Measurements from ENCODE around the gene PCGF3. TPM values are rescaled to one million over a fixed set of nuclear protein-coding genes. Genes with fewer than 3 reads are reported as not detected.

PCGF3 gene
- total and polyA plus RNA-seq, 2 experiments from 2014 or later = 21.0 to 26.0 TPM

GRCh38 chr4:664713-665231 lies 40.9 kb upstream of the PCGF3 start:
- Histone ChIP-seq H3K4me3 (no peak overlapping the region), H3F3A (ENCODE audit: insufficient read depth) (no peaks in the 10 kb centered on the region), H3K9me2 (ENCODE audit: insufficient read depth) (no peaks in the 10 kb centered on the region), H3K4me2 (ENCODE audit: unreplicated experiment) (no peak overlapping the region), H3K9ac (no peak overlapping the region), H3K36me3 (ENCODE audit: low read depth) (no peaks in the 10 kb centered on the region), H3K9me3 (ENCODE audit: low read depth) (no peaks in the 10 kb centered on the region), H3K27me3 (replicated peaks; ENCODE audit: insufficient read depth) (no peaks in the 10 kb centered on the region), H4K20me1 (ENCODE audit: insufficient read depth) (no peaks in the 10 kb centered on the region), H3K27ac (no peak overlapping the region), H2AFZ (no peak overlapping the region), H3K4me1 (ENCODE audit: insufficient read depth) (no peaks in the 10 kb centered on the region), H3K79me2 (ENCODE audit: insufficient read depth) (no peaks in the 10 kb centered on the region)
- DNase-seq = no peak
- in situ Hi-C loops (cut with MboI) = no loop called here
- 93 to 94% methylated on average over 17 to 23 of the region's 24 CpGs for WGBS, 2 experiments (ENCODE audit: low coverage in 1 of 2, low lambda C conversion rate in 2 of 2, missing lambda C conversion rate in 2 of 2)
- TF ChIP-seq EZH2 (IDR thresholded peaks at IDR 0.05; ENCODE audit: insufficient read depth, poor library complexity, severe bottlenecking) (no peak), EZH2phosphoT487 (IDR thresholded peaks at IDR 0.05; ENCODE audit: insufficient read depth, low read depth) (no peak)

- Histone ChIP-seq H3K4me1 (ENCODE audit: insufficient read depth) (no peaks in the 10 kb centered on the region), H3F3A (ENCODE audit: insufficient read depth) (no peaks in the 10 kb centered on the region), H3K9me3 (ENCODE audit: low read depth) (no peaks in the 10 kb centered on the region), H3K4me2 (ENCODE audit: unreplicated experiment) (no peak overlapping the region), H3K79me2 (ENCODE audit: insufficient read depth) (no peaks in the 10 kb centered on the region), H3K9me2 (ENCODE audit: insufficient read depth) (no peaks in the 10 kb centered on the region), H3K36me3 (ENCODE audit: low read depth) (no peaks in the 10 kb centered on the region), H3K9ac (no peak overlapping the region), H4K20me1 (ENCODE audit: insufficient read depth) (no peaks in the 10 kb centered on the region), H3K27ac (no peak overlapping the region), H2AFZ (no peak overlapping the region), H3K4me3 (no peak overlapping the region), H3K27me3 (replicated peaks; ENCODE audit: insufficient read depth) (no peaks in the 10 kb centered on the region)
- in situ Hi-C loops (cut with MboI) = no loop called here
- no peak for DNase-seq
- WGBS, 2 experiments (ENCODE audit: low coverage in 1 of 2, low lambda C conversion rate in 2 of 2, missing lambda C conversion rate in 2 of 2) = 76 to 84% methylated on average over 10 to 12 of the region's 12 CpGs
- TF ChIP-seq EZH2phosphoT487 (IDR thresholded peaks at IDR 0.05; ENCODE audit: insufficient read depth, low read depth) (no peak), EZH2 (IDR thresholded peaks at IDR 0.05; ENCODE audit: insufficient read depth, poor library complexity, severe bottlenecking) (no peak)
Observed at GRCh38 chr4:665381-665750, 40.3 kb upstream of the PCGF3 start.

- no peak overlapping the region for H2AFZ ChIP-seq
- in situ Hi-C loops (cut with MboI) = no loop called here
Observed at GRCh38 chr4:665751-666435, 39.7 kb upstream of the PCGF3 start.

GRCh38 chr4:666436-666810 lies 39.2 kb upstream of the PCGF3 start:
- Histone ChIP-seq H4K20me1 (ENCODE audit: insufficient read depth) (no peaks in the 10 kb centered on the region), H3F3A (ENCODE audit: insufficient read depth) (no peaks in the 10 kb centered on the region), H3K9me3 (ENCODE audit: low read depth) (no peaks in the 10 kb centered on the region), H3K4me1 (ENCODE audit: insufficient read depth) (no peaks in the 10 kb centered on the region), H3K9me2 (ENCODE audit: insufficient read depth) (no peaks in the 10 kb centered on the region), H3K79me2 (ENCODE audit: insufficient read depth) (no peaks in the 10 kb centered on the region), H3K27me3 (replicated peaks; ENCODE audit: insufficient read depth) (no peaks in the 10 kb centered on the region), H3K27ac (no peak overlapping the region), H3K4me3 (no peak overlapping the region), H3K9ac (no peak overlapping the region), H3K36me3 (ENCODE audit: low read depth) (peaks cover 4% of the 10 kb centered on the region; the same call in 1 of the 2 replicates), H2AFZ (no peak overlapping the region), H3K4me2 (ENCODE audit: unreplicated experiment) (no peak overlapping the region)
- no peak for DNase-seq
- TF ChIP-seq EZH2phosphoT487 (IDR thresholded peaks at IDR 0.05; ENCODE audit: insufficient read depth, low read depth) (no peak), EZH2 (IDR thresholded peaks at IDR 0.05; ENCODE audit: insufficient read depth, poor library complexity, severe bottlenecking) (no peak)
- WGBS, 2 experiments (ENCODE audit: low coverage in 1 of 2, low lambda C conversion rate in 2 of 2, missing lambda C conversion rate in 2 of 2) = 67 to 71% methylated on average over 17 to 20 of the region's 22 CpGs
- in situ Hi-C loops (cut with MboI) = no loop called here

More at GRCh38 chr4:665751-666435, 39.7 kb upstream of the PCGF3 start:
- H3K4me1 ChIP-seq (ENCODE audit: insufficient read depth) = no peaks in the 10 kb centered on the region
- no peaks in the 10 kb centered on the region for H3K79me2 ChIP-seq (ENCODE audit: insufficient read depth)
- no peak overlapping the region for H3K9ac ChIP-seq
- 44% methylated on average over 20 to 21 of the region's 22 CpGs for WGBS, 2 experiments (ENCODE audit: low coverage in 1 of 2, low lambda C conversion rate in 2 of 2, missing lambda C conversion rate in 2 of 2)
- H3K9me3 ChIP-seq (ENCODE audit: low read depth) = no peaks in the 10 kb centered on the region
- H3F3A ChIP-seq (ENCODE audit: insufficient read depth) = no peaks in the 10 kb centered on the region
- H4K20me1 ChIP-seq (ENCODE audit: insufficient read depth) = no peaks in the 10 kb centered on the region
- no peaks in the 10 kb centered on the region for H3K9me2 ChIP-seq (ENCODE audit: insufficient read depth)
- H3K27me3 ChIP-seq (replicated peaks; ENCODE audit: insufficient read depth) = no peaks in the 10 kb centered on the region
- H3K36me3 ChIP-seq (ENCODE audit: low read depth) = no peaks in the 10 kb centered on the region
- DNase-seq = no peak
- H3K4me3 ChIP-seq = no peak overlapping the region
- TF ChIP-seq EZH2 (IDR thresholded peaks at IDR 0.05; ENCODE audit: insufficient read depth, poor library complexity, severe bottlenecking) (no peak), EZH2phosphoT487 (IDR thresholded peaks at IDR 0.05; ENCODE audit: insufficient read depth, low read depth) (no peak)
- no peak overlapping the region for H3K27ac ChIP-seq
- no peak overlapping the region for H3K4me2 ChIP-seq (ENCODE audit: unreplicated experiment)

Data from GM23248 (cell line).